ENCODE measurements around the gene CHN2.

CHN2 gene

GRCh38 chr7:29445736-29446135 lies 251.2 kb downstream of the CHN2 start:
- DNase-seq: no peak

- no peak for DNase-seq
These were observed 253.3 kb downstream of the CHN2 start for GRCh38 chr7:29447828-29448227.

- no peak for DNase-seq
These were observed 255.1 kb downstream of the CHN2 start for GRCh38 chr7:29449569-29450260.

GRCh38 chr7:29453021-29453420 lies 258.4 kb downstream of the CHN2 start:
- DNase-seq: no peak

GRCh38 chr7:29454464-29454863 lies 259.9 kb downstream of the CHN2 start:
- no peak for DNase-seq

- DNase-seq: no peak
These were observed 260.4 kb downstream of the CHN2 start for GRCh38 chr7:29454899-29455451.

GRCh38 chr7:29457141-29457561 lies 262.6 kb downstream of the CHN2 start:
- DNase-seq: no peak

GRCh38 chr7:29457565-29458011 lies 263.0 kb downstream of the CHN2 start:
- no peak for DNase-seq

- no peak for DNase-seq
These were observed 264.4 kb downstream of the CHN2 start for GRCh38 chr7:29458933-29459332.

GRCh38 chr7:29459589-29459988 lies 265.0 kb downstream of the CHN2 start:
- no peak for DNase-seq

- no peak for DNase-seq
These were observed 267.4 kb downstream of the CHN2 start for GRCh38 chr7:29461996-29462395.

- DNase-seq: no peak
These were observed 269.1 kb downstream of the CHN2 start for GRCh38 chr7:29463504-29464158.

- DNase-seq: no peak
These were observed 270.2 kb downstream of the CHN2 start for GRCh38 chr7:29464753-29465152.

GRCh38 chr7:29467193-29467926 lies 272.8 kb downstream of the CHN2 start:
- no peak for DNase-seq

- no peak for DNase-seq
These were observed 273.6 kb downstream of the CHN2 start for GRCh38 chr7:29468196-29468595.

GRCh38 chr7:29469281-29469680 lies 274.7 kb downstream of the CHN2 start:
- no peak for DNase-seq

- no peak for DNase-seq
These were observed 275.5 kb downstream of the CHN2 start for GRCh38 chr7:29469976-29470557.

- no peak for DNase-seq
These were observed 277.0 kb downstream of the CHN2 start for GRCh38 chr7:29471444-29472138.

GRCh38 chr7:29476916-29477315 lies 282.3 kb downstream of the CHN2 start:
- DNase-seq: no peak

GRCh38 chr7:29478226-29478625 lies 283.7 kb downstream of the CHN2 start:
- no peak for DNase-seq

- DNase-seq: no peak
These were observed 284.2 kb downstream of the CHN2 start for GRCh38 chr7:29478687-29479240.
